Measurements from ENCODE around the gene TEKTIP1.

TEKTIP1 gene

DNA sequence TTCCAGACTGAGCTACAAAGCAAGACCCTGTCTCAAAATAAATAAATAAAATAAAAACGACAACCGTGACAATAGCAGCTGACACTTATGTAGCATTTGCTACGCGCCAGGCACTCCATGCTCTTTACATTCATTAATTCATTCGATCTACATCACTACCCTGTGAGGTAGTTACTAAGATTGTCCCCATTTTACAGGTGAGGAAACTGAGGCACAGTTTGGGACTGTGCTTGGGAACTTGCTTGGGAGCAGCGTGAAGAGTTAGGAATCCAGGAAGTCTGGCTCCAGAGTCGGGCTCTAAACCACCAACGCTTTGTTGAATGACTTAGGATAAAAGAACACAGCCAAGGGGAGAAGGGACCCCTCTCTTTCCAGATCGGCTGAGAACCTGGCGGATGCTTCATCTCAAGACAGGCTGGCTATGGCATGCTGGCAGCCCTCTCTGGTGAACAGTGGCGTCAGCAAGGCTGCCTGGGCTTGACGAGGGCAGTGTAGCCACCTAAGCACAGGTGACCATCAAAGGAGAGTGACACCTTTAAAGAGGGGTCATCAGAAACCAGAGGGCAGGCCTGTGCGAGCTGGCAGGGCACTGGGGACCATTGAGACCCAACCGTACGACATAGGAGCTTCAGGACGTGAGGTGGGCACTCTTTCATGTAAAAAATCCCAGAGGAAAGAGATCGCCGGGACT is 39.1 kb upstream of the TEKTIP1 start:
- TF ChIP-seq REST (IDR thresholded peaks at IDR 0.05; ENCODE audit: low read depth), result no peak
- TF ChIP-seq ZBTB7A (IDR thresholded peaks at IDR 0.05; ENCODE audit: low read depth), result no peak
- no peak for TF ChIP-seq CREB1 (IDR thresholded peaks at IDR 0.05; ENCODE audit: low read depth)
- TF ChIP-seq TAF1 (IDR thresholded peaks at IDR 0.05; ENCODE audit: low read depth), result no peak
- no peak for TF ChIP-seq NFIC (IDR thresholded peaks at IDR 0.05)
- no peak for TF ChIP-seq YY1 (IDR thresholded peaks at IDR 0.05; ENCODE audit: low read depth)
- no peak for TF ChIP-seq TCF12 (IDR thresholded peaks at IDR 0.05; ENCODE audit: low read depth)
- TF ChIP-seq EP300 (IDR thresholded peaks at IDR 0.05; ENCODE audit: borderline replicate concordance), result no peak
- no peak for TF ChIP-seq EGR1 (IDR thresholded peaks at IDR 0.05)

DNA sequence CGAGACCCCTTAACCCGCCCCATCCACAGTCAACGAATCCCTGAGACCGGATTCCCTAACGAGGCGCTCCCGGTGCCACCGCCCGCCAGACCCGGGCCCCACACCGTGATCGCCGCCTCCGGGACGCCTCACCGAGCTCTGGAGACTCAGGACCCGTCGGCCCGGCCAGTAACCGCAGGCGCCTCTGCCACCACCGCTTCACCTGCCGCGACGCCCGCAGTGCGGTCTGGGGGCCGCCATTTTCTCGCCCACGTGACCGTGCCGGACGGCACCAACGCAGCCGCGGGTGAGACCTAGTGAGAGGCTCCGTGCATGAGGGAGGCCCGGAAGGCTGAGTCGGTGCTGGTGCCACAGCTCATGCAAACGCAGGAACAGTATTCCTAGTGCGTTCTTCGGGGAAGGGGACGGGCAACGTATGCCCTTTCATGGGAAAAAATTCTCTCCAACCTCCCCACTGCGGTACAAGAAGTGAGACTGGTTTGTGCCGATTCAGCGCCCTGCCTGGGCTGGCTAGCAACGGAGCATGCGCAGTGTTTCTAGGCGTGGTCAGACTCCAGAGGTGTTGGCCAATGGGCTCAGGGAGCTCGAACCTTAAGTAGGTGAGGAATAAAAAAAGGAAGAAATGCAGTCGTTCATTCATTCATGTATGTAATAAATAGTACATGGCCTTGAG is 38.4 kb upstream of the TEKTIP1 start, which contains the start of gene DOHH:
Gene DOHH, minus strand, starts transcription at position 246 of the 673 bp plus-strand sequence. CDS start 3,860 bp downstream, outside the sequence.
- TF ChIP-seq EP300 (IDR thresholded peaks at IDR 0.05; ENCODE audit: borderline replicate concordance) (peak; percentile 82), YY1 (IDR thresholded peaks at IDR 0.05; ENCODE audit: low read depth) (peak; percentile 99), MAX (IDR thresholded peaks at IDR 0.05) (peak; percentile 96), TAF1 (IDR thresholded peaks at IDR 0.05; ENCODE audit: low read depth) (peak; percentile 100), FOXM1 (IDR thresholded peaks at IDR 0.05; ENCODE audit: borderline replicate concordance, low read depth) (0 out of 2 replicates have a peak, but pooled peaks have one; percentile 33), TCF12 (IDR thresholded peaks at IDR 0.05; ENCODE audit: low read depth) (peak; percentile 61; the same call in 1 of the 2 replicates), CREB1 (IDR thresholded peaks at IDR 0.05; ENCODE audit: low read depth) (no peak), REST (IDR thresholded peaks at IDR 0.05; ENCODE audit: low read depth) (0 out of 2 replicates have a peak, but pooled peaks have one; percentile 23), CEBPB (IDR thresholded peaks at IDR 0.05) (no peak), ZBTB7A (IDR thresholded peaks at IDR 0.05; ENCODE audit: low read depth) (no peak), RAD21 (IDR thresholded peaks at IDR 0.05; ENCODE audit: low read depth) (no peak), EGR1 (IDR thresholded peaks at IDR 0.05) (peak; percentile 40; the same call in 1 of the 2 replicates), NFIC (IDR thresholded peaks at IDR 0.05) (peak; percentile 33; the same call in 1 of the 2 replicates), TEAD4 (IDR thresholded peaks at IDR 0.05) (no peak)
- TF ChIP-seq, protein P1, sequence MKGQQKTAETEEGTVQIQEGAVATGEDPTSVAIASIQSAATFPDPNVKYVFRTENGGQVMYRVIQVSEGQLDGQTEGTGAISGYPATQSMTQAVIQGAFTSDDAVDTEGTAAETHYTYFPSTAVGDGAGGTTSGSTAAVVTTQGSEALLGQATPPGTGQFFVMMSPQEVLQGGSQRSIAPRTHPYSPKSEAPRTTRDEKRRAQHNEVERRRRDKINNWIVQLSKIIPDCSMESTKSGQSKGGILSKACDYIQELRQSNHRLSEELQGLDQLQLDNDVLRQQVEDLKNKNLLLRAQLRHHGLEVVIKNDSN (IDR thresholded peaks at IDR 0.05), result peak; percentile 100

- TF ChIP-seq ZBTB7A (IDR thresholded peaks at IDR 0.05; ENCODE audit: low read depth) (no peak), YY1 (IDR thresholded peaks at IDR 0.05; ENCODE audit: low read depth) (no peak), REST (IDR thresholded peaks at IDR 0.05; ENCODE audit: low read depth) (no peak), EGR1 (IDR thresholded peaks at IDR 0.05) (no peak), FOXM1 (IDR thresholded peaks at IDR 0.05; ENCODE audit: borderline replicate concordance, low read depth) (no peak)
These were observed 37.2 kb upstream of the TEKTIP1 start for GRCh38 chr19:3501780-3502179.

DNA sequence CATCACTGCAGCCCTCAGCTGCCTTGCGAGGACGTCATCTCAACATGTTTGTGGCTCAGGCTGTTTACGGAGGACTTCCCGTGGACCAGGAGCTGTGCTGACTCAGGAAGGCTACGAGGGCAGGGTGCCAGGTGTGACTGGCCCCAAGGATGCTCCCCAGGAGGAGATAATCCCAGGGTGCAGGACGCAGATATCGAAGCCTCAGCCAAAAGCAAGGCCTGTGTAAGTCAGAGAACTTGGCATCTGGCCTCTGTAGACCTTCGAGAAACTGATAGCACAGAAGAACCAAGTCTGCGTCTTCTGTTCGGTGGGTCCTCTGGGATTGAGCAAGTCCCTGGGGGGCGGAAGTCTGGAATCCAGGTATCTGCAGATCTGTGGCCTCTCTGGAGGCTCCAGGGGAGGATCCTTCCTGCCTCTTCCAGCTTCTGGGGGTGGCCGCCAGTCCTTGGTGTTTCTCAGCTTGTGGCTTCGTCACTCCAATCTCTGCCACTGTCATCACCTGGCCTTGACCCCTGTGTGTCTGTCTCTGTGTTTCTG is 35.9 kb upstream of the TEKTIP1 start:
- TF ChIP-seq YY1 (IDR thresholded peaks at IDR 0.05; ENCODE audit: low read depth), result no peak
- no peak for TF ChIP-seq TAF1 (IDR thresholded peaks at IDR 0.05; ENCODE audit: low read depth)
- no peak for TF ChIP-seq EGR1 (IDR thresholded peaks at IDR 0.05)
- TF ChIP-seq, protein P1 (IDR thresholded peaks at IDR 0.05), result no peak
- TF ChIP-seq FOXM1 (IDR thresholded peaks at IDR 0.05; ENCODE audit: borderline replicate concordance, low read depth), result no peak
- TF ChIP-seq ZBTB7A (IDR thresholded peaks at IDR 0.05; ENCODE audit: low read depth), result no peak
- TF ChIP-seq CEBPB (IDR thresholded peaks at IDR 0.05), result no peak
- no peak for TF ChIP-seq TCF12 (IDR thresholded peaks at IDR 0.05; ENCODE audit: low read depth)
- TF ChIP-seq TEAD4 (IDR thresholded peaks at IDR 0.05), result no peak
- no peak for TF ChIP-seq NFIC (IDR thresholded peaks at IDR 0.05)
- TF ChIP-seq REST (IDR thresholded peaks at IDR 0.05; ENCODE audit: low read depth), result no peak
- TF ChIP-seq CREB1 (IDR thresholded peaks at IDR 0.05; ENCODE audit: low read depth), result no peak
- no peak for TF ChIP-seq MAX (IDR thresholded peaks at IDR 0.05)

Measured in Ishikawa (cell line).